GM23338 (cell line): ENCODE measurements around the gene KIF6.
A peak's percentile ranks its signal among the peaks of the same experiment; 100 is the strongest.

Experiments
- CREB1 ChIP-seq: fragments of 250-450 bp; sonication (Bioruptor Pico); IDR thresholded peaks from 2 replicates; pipeline ENCODE4 v1.5.0; 2020; ENCODE audit warnings: low read depth, mild to moderate bottlenecking, moderate library complexity
- CTCF ChIP-seq, 2 experiments: fragments of 200-600 bp in 1 of 2; sonication (generic) in 1 of 2; conservative IDR thresholded peaks; 2 replicates each; pipeline versions ENCODE4 v1.5.1 to v1.6.1; 2016 to 2017; ENCODE audit warnings: antibody characterized with exemption in 2 of 2, low read depth in 2 of 2, mild to moderate bottlenecking in 2 of 2, moderate library complexity in 1 of 2
- EZH2 ChIP-seq: fragments of 200-600 bp; sonication (generic); IDR thresholded peaks from one replicate; pipeline ENCODE4 v1.8.0; 2017; ENCODE audit warnings: antibody characterized with exemption, mild to moderate bottlenecking, low read depth; ENCODE audit not compliant: unreplicated experiment
- EZH2phosphoT487 ChIP-seq: fragments of 200-600 bp; sonication (generic); IDR thresholded peaks from one replicate; pipeline ENCODE4 v1.8.1; 2018; ENCODE audit warnings: antibody characterized with exemption; ENCODE audit not compliant: unreplicated experiment
- JUNB ChIP-seq: IDR thresholded peaks from one replicate; pipeline ENCODE4 v1.6.1; 2016; ENCODE audit warnings: antibody characterized with exemption; ENCODE audit not compliant: unreplicated experiment
- NANOG ChIP-seq: IDR thresholded peaks from 2 replicates; pipeline ENCODE4 v1.6.1; 2016; ENCODE audit warnings: antibody characterized with exemption, borderline replicate concordance
- POLR2AphosphoS5 ChIP-seq: IDR thresholded peaks from 2 replicates; pipeline ENCODE4 v1.6.1; 2016; ENCODE audit warnings: antibody characterized with exemption, low read depth
- STAT1 ChIP-seq: IDR thresholded peaks from one replicate; pipeline ENCODE4 v1.6.1; 2016; ENCODE audit warnings: antibody characterized with exemption; ENCODE audit not compliant: unreplicated experiment
- ZNF114 ChIP-seq: fragments of 250-450 bp; sonication (Bioruptor Pico); IDR thresholded peaks from 2 replicates; pipeline ENCODE4 v1.5.0; 2020; ENCODE audit warnings: mild to moderate bottlenecking, moderate library complexity
- ZNF331 ChIP-seq: fragments of 250-450 bp; sonication (Bioruptor Pico); IDR thresholded peaks from 2 replicates; pipeline ENCODE4 v1.5.0; 2020; ENCODE audit warnings: low read depth, mild to moderate bottlenecking, moderate library complexity
- TF ChIP-seq, protein P1 (sequence below): IDR thresholded peaks from one replicate; pipeline ENCODE4 v1.6.1; 2018; ENCODE audit warnings: antibody characterized with exemption; ENCODE audit not compliant: unreplicated experiment
- TF ChIP-seq, protein P2 (sequence below): fragments of 250-450 bp; sonication (Bioruptor Pico); IDR thresholded peaks from 2 replicates; pipeline ENCODE4 v1.5.0; 2020; ENCODE audit warnings: mild to moderate bottlenecking, moderate library complexity

- TF ChIP-seq POLR2AphosphoS5 (no peak), CREB1 (no peak), EZH2 (no peak), CTCF (conservative IDR thresholded peaks at IDR 0.05; ENCODE audit: low read depth in 2 of 2) (peak; percentile 85 to 98), EZH2phosphoT487 (no peak), ZNF114 (no peak), JUNB (no peak), ZNF331 (CRISPR knock-in tag) (no peak), STAT1 (no peak), NANOG (no peak)
- TF ChIP-seq, protein P1, sequence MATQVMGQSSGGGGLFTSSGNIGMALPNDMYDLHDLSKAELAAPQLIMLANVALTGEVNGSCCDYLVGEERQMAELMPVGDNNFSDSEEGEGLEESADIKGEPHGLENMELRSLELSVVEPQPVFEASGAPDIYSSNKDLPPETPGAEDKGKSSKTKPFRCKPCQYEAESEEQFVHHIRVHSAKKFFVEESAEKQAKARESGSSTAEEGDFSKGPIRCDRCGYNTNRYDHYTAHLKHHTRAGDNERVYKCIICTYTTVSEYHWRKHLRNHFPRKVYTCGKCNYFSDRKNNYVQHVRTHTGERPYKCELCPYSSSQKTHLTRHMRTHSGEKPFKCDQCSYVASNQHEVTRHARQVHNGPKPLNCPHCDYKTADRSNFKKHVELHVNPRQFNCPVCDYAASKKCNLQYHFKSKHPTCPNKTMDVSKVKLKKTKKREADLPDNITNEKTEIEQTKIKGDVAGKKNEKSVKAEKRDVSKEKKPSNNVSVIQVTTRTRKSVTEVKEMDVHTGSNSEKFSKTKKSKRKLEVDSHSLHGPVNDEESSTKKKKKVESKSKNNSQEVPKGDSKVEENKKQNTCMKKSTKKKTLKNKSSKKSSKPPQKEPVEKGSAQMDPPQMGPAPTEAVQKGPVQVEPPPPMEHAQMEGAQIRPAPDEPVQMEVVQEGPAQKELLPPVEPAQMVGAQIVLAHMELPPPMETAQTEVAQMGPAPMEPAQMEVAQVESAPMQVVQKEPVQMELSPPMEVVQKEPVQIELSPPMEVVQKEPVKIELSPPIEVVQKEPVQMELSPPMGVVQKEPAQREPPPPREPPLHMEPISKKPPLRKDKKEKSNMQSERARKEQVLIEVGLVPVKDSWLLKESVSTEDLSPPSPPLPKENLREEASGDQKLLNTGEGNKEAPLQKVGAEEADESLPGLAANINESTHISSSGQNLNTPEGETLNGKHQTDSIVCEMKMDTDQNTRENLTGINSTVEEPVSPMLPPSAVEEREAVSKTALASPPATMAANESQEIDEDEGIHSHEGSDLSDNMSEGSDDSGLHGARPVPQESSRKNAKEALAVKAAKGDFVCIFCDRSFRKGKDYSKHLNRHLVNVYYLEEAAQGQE: peak; percentile 24
- TF ChIP-seq, protein P2, sequence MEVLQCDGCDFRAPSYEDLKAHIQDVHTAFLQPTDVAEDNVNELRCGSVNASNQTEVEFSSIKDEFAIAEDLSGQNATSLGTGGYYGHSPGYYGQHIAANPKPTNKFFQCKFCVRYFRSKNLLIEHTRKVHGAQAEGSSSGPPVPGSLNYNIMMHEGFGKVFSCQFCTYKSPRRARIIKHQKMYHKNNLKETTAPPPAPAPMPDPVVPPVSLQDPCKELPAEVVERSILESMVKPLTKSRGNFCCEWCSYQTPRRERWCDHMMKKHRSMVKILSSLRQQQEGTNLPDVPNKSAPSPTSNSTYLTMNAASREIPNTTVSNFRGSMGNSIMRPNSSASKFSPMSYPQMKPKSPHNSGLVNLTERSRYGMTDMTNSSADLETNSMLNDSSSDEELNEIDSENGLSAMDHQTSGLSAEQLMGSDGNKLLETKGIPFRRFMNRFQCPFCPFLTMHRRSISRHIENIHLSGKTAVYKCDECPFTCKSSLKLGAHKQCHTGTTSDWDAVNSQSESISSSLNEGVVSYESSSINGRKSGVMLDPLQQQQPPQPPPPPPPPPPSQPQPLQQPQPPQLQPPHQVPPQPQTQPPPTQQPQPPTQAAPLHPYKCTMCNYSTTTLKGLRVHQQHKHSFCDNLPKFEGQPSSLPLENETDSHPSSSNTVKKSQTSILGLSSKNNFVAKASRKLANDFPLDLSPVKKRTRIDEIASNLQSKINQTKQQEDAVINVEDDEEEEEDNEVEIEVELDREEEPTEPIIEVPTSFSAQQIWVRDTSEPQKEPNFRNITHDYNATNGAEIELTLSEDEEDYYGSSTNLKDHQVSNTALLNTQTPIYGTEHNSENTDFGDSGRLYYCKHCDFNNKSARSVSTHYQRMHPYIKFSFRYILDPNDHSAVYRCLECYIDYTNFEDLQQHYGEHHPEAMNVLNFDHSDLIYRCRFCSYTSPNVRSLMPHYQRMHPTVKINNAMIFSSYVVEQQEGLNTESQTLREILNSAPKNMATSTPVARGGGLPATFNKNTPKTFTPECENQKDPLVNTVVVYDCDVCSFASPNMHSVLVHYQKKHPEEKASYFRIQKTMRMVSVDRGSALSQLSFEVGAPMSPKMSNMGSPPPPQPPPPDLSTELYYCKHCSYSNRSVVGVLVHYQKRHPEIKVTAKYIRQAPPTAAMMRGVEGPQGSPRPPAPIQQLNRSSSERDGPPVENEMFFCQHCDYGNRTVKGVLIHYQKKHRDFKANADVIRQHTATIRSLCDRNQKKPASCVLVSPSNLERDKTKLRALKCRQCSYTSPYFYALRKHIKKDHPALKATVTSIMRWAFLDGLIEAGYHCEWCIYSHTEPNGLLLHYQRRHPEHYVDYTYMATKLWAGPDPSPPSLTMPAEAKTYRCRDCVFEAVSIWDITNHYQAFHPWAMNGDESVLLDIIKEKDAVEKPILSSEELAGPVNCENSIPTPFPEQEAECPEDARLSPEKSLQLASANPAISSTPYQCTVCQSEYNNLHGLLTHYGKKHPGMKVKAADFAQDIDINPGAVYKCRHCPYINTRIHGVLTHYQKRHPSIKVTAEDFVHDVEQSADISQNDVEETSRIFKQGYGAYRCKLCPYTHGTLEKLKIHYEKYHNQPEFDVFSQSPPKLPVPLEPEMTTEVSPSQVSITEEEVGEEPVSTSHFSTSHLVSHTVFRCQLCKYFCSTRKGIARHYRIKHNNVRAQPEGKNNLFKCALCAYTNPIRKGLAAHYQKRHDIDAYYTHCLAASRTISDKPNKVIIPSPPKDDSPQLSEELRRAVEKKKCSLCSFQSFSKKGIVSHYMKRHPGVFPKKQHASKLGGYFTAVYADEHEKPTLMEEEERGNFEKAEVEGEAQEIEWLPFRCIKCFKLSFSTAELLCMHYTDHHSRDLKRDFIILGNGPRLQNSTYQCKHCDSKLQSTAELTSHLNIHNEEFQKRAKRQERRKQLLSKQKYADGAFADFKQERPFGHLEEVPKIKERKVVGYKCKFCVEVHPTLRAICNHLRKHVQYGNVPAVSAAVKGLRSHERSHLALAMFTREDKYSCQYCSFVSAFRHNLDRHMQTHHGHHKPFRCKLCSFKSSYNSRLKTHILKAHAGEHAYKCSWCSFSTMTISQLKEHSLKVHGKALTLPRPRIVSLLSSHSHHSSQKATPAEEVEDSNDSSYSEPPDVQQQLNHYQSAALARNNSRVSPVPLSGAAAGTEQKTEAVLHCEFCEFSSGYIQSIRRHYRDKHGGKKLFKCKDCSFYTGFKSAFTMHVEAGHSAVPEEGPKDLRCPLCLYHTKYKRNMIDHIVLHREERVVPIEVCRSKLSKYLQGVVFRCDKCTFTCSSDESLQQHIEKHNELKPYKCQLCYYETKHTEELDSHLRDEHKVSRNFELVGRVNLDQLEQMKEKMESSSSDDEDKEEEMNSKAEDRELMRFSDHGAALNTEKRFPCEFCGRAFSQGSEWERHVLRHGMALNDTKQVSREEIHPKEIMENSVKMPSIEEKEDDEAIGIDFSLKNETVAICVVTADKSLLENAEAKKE (CRISPR knock-in tag): no peak
These were observed 422.4 kb downstream of the KIF6 start for GRCh38 chr6:39302669-39303424.
